Measurements from ENCODE around the gene HSPA12A.
A peak's percentile ranks its signal among the peaks of the same experiment; 100 is the strongest.

The HSPA12A gene

GRCh38 chr10:116748041-116748440, 5.7 kb upstream of the HSPA12A start:
- H3K4me3 ChIP-seq, result no peak overlapping the region
- H3K27ac ChIP-seq, result no peak overlapping the region

GRCh38 chr10:116747325-116747724, 5.0 kb upstream of the HSPA12A start:
- H3K27ac ChIP-seq, result no peak overlapping the region
- H3K4me3 ChIP-seq, result no peak overlapping the region

DNA sequence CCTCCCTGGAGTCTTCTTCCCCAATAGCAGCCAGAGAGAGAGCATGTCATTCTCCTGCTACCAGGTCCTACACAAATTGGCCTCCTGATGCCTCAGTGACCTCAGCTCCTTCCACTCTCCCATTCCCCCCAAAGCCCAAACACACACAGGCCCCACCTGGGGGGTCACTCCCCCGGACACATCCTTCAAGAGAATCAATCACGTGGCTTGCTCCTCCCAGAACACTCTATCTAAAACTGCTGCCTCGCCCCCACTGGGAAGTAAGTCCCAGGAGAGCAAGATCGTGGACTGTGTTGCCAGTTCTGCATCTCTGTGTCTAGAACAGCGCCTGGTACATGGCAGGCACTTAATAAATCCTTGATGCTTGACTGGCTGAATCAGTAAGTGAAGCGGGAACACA, 2.5 kb upstream of the HSPA12A start:
- no peak overlapping the region for H3K4me3 ChIP-seq
- H3K27ac ChIP-seq, result no peak overlapping the region

GRCh38 chr10:116744163-116744753, 1.9 kb upstream of the HSPA12A start:
- no peak overlapping the region for H3K27ac ChIP-seq

DNA sequence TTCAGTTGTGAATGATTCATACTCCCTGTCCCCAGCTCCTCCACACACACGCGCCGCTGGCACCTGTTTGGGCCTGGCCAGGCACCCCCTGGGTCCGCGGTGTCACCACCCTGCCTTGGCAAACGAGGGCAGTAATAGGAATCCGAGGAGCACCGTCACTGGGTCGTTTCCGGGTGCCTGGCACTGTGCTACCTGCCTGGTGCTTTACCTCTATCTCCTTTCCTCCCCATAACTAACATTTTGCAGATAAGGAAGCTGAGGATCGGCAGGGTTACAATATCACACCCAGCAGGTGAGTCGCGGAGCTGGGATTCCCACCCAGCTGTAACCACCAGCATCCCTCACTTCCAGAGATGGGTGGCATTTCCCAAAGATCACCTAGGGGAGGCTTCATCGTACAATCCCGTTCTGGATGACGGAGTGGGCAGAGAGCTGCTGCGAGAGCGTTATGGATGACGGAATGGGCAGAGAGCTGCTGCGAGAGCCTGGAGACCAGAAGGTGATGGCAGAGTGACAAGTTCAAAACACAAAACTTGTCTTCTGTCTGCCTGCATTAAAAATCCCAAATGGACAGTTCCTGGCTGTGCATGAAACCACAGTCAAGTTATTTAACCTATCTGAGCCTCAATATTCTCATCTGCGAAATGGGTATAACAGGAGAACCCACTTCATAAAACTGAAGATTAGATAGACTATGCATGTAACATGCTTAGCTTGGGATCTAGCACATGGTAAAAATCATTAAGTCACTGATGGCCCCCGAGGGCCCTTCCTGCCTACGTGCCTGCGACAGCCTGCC, 1.1 kb upstream of the HSPA12A start:
- peak overlapping the region in 8 of 21 experiments; percentile 85 to 94 (median 90) for H3K27ac ChIP-seq
- peak overlapping the region in 6 of 7 experiments; percentile 64 to 83 (median 70) for H3K4me3 ChIP-seq

More at GRCh38 chr10:116744163-116744753, 1.9 kb upstream of the HSPA12A start:
- no peak overlapping the region for H3K4me3 ChIP-seq

DNA sequence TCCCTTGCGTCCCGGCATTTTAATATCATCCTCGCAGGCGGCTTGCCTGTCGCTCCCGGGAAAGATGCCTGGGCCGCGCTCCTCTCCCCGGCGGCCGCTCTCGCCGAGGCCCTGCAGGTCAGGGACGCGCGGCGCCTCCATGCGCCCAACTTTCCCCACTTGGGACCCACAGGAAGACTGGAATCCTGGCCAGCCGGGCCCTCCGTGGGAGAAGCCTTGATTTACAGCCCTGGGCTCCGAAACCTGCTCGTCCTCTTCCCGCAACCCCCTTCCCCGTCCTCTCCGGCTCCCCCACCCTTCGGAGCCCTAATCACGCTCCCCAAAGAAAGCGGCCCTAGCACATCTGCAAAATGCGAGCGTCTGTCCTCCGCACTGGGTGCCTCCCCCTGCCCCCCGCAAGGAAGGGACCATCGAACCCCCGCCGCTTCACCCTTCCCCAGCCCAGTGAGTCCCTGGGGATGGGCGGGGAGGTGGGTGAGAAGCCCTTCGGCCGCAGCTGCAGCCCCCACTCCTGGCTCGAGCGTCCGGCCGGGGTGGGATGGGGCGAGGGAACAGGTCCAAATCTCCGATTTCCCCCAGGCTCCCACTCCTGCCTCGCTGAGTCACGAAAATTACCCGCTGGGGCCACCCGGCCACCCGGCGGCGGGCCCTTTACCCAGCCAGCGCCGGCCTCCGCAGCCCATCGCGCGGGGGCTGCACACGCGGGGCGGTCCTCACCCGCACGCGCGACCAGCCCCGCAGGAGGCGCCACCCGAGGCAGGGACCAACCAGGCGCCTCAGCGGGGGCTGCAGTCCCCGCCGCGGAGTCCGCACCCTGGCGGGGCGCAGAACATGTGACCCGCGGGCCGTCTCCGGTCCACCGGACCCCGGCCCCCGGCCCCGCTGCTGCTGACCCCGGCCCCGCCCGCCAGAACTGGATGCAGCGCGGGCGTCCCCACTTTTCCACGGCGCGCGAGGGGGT, 695 bp downstream of the HSPA12A start:
- Histone ChIP-seq H3K4me3 (peak overlapping the region; percentile 64 to 83 (median 74)), H3K27ac (peak overlapping the region in 18 of 21 experiments; percentile 3 to 94 (median 78))

DNA sequence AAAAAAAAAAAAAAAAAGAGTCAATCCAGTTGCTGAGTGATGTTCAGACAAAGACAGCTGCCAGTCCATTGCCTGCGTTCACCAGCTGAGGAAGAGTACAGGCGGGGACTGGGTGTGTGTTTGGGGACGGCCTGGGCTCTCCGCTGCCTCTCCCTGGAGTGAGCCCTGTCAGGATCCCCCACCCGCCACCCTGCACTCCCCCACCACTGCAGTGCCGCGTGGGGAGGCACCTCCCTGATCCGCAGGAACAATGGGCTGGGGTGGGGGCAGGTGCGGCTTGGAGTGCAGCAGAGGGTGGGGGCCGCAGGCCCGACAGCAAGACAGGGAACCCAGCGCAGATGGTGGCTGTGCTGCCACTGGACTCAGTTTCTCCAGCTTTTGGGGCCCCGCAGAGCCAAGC, 1.4 kb downstream of the HSPA12A start:
- peak overlapping the region in 6 of 21 experiments; percentile 22 to 94 (median 94) for H3K27ac ChIP-seq

DNA sequence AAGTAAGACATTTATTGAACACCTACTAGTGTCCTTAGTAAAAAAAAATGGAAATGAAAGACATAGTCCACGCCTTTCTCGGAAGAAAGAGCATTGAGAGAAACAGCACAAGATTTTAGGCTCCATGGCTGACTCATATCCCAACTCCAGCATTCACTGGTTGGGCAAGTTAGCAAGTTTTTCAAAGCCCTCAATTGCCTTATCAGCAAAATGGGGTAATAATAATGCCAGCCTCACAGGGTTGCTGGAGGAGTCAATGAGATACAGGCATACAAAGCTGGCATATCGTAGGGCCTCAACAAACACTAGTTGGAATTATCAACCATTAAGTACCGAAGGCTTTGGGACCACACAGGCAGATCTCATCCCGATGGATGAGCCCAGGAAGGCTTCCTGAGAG, 4.0 kb downstream of the HSPA12A start:
- Histone ChIP-seq H3K4me3 (no peak overlapping the region), H3K27ac (no peak overlapping the region)

More for the DNA sequence above, 1.4 kb downstream of the HSPA12A start:
- peak overlapping the region; percentile 64 to 83 (median 74) for H3K4me3 ChIP-seq

DNA sequence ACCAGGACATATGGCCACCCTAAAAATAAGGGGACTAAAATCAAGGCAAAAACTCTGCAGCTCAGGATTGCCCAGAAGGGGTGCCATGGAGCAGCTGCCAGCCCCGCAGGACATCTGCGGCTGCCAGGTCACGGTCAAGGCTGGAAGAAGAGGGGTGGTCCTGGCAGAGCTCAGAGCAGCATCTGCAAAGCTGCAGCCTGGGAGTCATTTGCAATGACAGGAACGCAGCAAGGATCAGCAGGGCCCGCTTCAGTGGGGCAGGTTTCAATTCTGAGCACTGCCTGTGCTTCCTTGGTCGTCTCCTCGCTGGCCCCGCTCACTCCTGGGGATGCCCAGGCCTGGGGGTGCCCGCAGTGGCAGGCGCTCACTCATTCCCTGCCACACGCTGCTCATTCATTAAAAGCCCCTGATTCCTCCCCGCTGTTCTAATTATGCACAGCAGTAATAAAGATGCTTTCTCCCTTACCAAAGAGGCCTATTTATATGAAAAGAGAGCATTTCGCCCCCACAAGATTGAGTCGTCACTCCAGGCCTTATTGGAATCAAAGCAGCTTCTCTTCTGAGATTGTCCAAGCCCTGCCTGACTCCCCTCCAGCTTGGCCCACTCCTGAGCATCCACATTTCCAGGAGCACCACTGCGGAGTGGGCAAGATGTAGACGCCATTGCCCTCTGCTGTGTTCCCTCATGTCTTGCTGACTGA, 4.6 kb downstream of the HSPA12A start:
- Histone ChIP-seq H3K4me3 (no peak overlapping the region), H3K27ac (no peak overlapping the region)

GRCh38 chr10:116733566-116733965, 8.8 kb downstream of the HSPA12A start:
- Histone ChIP-seq H3K4me3 (no peak overlapping the region), H3K27ac (peak overlapping the region in 1 of 21 experiments; percentile 38)

GRCh38 chr10:116732573-116732972, 9.8 kb downstream of the HSPA12A start:
- Histone ChIP-seq H3K4me3 (no peak overlapping the region), H3K27ac (peak overlapping the region in 2 of 21 experiments; percentile 13 to 40)

GRCh38 chr10:116730464-116731260, 11.7 kb downstream of the HSPA12A start:
- Histone ChIP-seq H3K4me3 (no peak overlapping the region), H3K27ac (no peak overlapping the region)

- H3K27ac ChIP-seq, result no peak overlapping the region
- no peak overlapping the region for H3K4me3 ChIP-seq
Measured at GRCh38 chr10:116729243-116729642, 13.1 kb downstream of the HSPA12A start.

GRCh38 chr10:116728526-116729096, 13.8 kb downstream of the HSPA12A start:
- no peak overlapping the region for H3K27ac ChIP-seq
- H3K4me3 ChIP-seq, result no peak overlapping the region

GRCh38 chr10:116723428-116724281, 18.7 kb downstream of the HSPA12A start:
- H3K4me3 ChIP-seq, result no peak overlapping the region
- H3K27ac ChIP-seq, result no peak overlapping the region

- Histone ChIP-seq H3K27ac (no peak overlapping the region), H3K4me3 (no peak overlapping the region)
Measured at GRCh38 chr10:116722736-116723427, 19.5 kb downstream of the HSPA12A start.
